Trophoblast cell (in vitro differentiated cells and primary cell): ENCODE measurements around the gene MAGEA1.

Experiments used
- DNase-seq, 2 donors: peaks; one replicate each; pipeline ENCODE4 v3.0.0-alpha.2; 2016
- H2AFZ ChIP-seq: 2 replicates; pipeline ENCODE4 v1.6.1; 2013; ENCODE audit warnings: low read length, moderate library complexity, mild to moderate bottlenecking; ENCODE audit not compliant: insufficient read depth, poor library complexity
- H2AK5ac ChIP-seq: 2 replicates; pipeline ENCODE4 v1.6.1; 2013; ENCODE audit warnings: mild to moderate bottlenecking, low read length
- H2BK120ac ChIP-seq: 2 replicates; pipeline ENCODE4 v1.6.1; 2013; ENCODE audit warnings: low read length, mild to moderate bottlenecking, moderate library complexity; ENCODE audit not compliant: insufficient read depth, poor library complexity
- H2BK12ac ChIP-seq: 2 replicates; pipeline ENCODE4 v1.6.1; 2013; ENCODE audit warnings: mild to moderate bottlenecking, low read length, moderate library complexity
- H2BK5ac ChIP-seq: 2 replicates; pipeline ENCODE4 v1.6.1; 2013; ENCODE audit warnings: low read length, low read depth, moderate library complexity, mild to moderate bottlenecking; ENCODE audit not compliant: poor library complexity
- H3K14ac ChIP-seq: 2 replicates; pipeline ENCODE4 v1.6.1; 2013; ENCODE audit warnings: mild to moderate bottlenecking, low read length
- H3K18ac ChIP-seq: 2 replicates; pipeline ENCODE4 v1.6.1; 2013; ENCODE audit warnings: mild to moderate bottlenecking, low read length
- H3K23ac ChIP-seq: 2 replicates; pipeline ENCODE4 v1.6.1; 2013; ENCODE audit warnings: low read length
- H3K27ac ChIP-seq: 2 replicates; pipeline ENCODE4 v1.5.1; 2013; ENCODE audit warnings: low read depth, mild to moderate bottlenecking, inconsistent platforms, low read length, moderate library complexity
- H3K27me3 ChIP-seq: 2 replicates; pipeline ENCODE4 v1.6.1; 2013; ENCODE audit warnings: inconsistent platforms, mild to moderate bottlenecking, low read length, moderate library complexity; ENCODE audit not compliant: insufficient read depth
- H3K36me3 ChIP-seq, 2 experiments: 1 replicate in 1 of 2; 2 replicates in 1 of 2; pipeline ENCODE4 v1.6.1; 2013; ENCODE audit warnings: low read length in 2 of 2, mild to moderate bottlenecking in 2 of 2, moderate library complexity in 1 of 2; ENCODE audit not compliant: insufficient read depth in 2 of 2, control insufficient read depth in 1 of 2
- H3K4ac ChIP-seq: 2 replicates; pipeline ENCODE4 v1.6.1; 2013; ENCODE audit warnings: low read depth, mild to moderate bottlenecking, low read length, moderate library complexity
- H3K4me1 ChIP-seq, 2 experiments: 1 replicate in 1 of 2; 2 replicates in 1 of 2; pipeline ENCODE4 v1.6.1; 2013; ENCODE audit warnings: low read length in 2 of 2, mild to moderate bottlenecking in 2 of 2, moderate library complexity in 1 of 2; ENCODE audit not compliant: insufficient read depth in 2 of 2, control insufficient read depth in 1 of 2
- H3K4me2 ChIP-seq: 2 replicates; pipeline ENCODE4 v1.6.1; 2013; ENCODE audit warnings: inconsistent platforms, mild to moderate bottlenecking, low read length, moderate library complexity
- H3K4me3 ChIP-seq: 2 replicates; pipeline ENCODE4 v1.5.1; 2013; ENCODE audit warnings: mild to moderate bottlenecking, low read depth, low read length, inconsistent platforms
- H3K79me1 ChIP-seq: one replicate; pipeline ENCODE4 v1.6.1; 2013; ENCODE audit warnings: low read length
- H3K79me2 ChIP-seq: 2 replicates; pipeline ENCODE4 v1.6.1; 2013; ENCODE audit warnings: low read length, mild to moderate bottlenecking; ENCODE audit not compliant: control insufficient read depth, insufficient read depth, poor library complexity
- H3K9ac ChIP-seq: 2 replicates; pipeline ENCODE4 v1.6.1; 2013; ENCODE audit warnings: mild to moderate bottlenecking, low read length
- H3K9me3 ChIP-seq: 2 replicates; pipeline ENCODE4 v1.6.1; 2013; ENCODE audit warnings: low read depth, mild to moderate bottlenecking, control low read depth, inconsistent platforms, low read length; ENCODE audit not compliant: insufficient read depth
- H4K12ac ChIP-seq: 2 replicates; pipeline ENCODE4 v1.6.1; 2013; ENCODE audit warnings: low read depth, mild to moderate bottlenecking, low read length, moderate library complexity
- H4K8ac ChIP-seq: 2 replicates; pipeline ENCODE4 v1.6.1; 2013; ENCODE audit warnings: low read depth, mild to moderate bottlenecking, low read length, moderate library complexity
- H4K91ac ChIP-seq: one replicate; pipeline ENCODE4 v1.6.1; 2013; ENCODE audit warnings: low read depth, mild to moderate bottlenecking, low read length, moderate library complexity
- WGBS: extraction: QIAGEN DNeasy Blood & Tissue Kit; methylation state at CpG from one replicate; pipeline ENCODE4 v1.1.7; 2013; ENCODE audit warnings: missing lambda C conversion rate; ENCODE audit not compliant: insufficient read length, insufficient coverage; ENCODE audit errors: extremely low coverage; 5-methylcytosine and 5-hydroxymethylcytosine counted together

The MAGEA1 gene

GRCh38 chrX:153214934-153215333 is 35.9 kb downstream of the MAGEA1 start:
- WGBS: no CpG with 5 or more reads among the region's 2 CpGs
- no peak overlapping the region for H3K4ac ChIP-seq
- H2BK120ac ChIP-seq: no peak overlapping the region
- no peak for DNase-seq
- H2BK12ac ChIP-seq: no peak overlapping the region
- H4K91ac ChIP-seq: no peak overlapping the region
- H3K9me3 ChIP-seq: no peaks in the 10 kb centered on the region
- no peak overlapping the region for H4K8ac ChIP-seq
- no peaks in the 10 kb centered on the region for H3K36me3 ChIP-seq
- no peaks in the 10 kb centered on the region for H3K79me1 ChIP-seq
- H2AK5ac ChIP-seq: no peak overlapping the region
- no peak overlapping the region for H4K12ac ChIP-seq
- no peaks in the 10 kb centered on the region for H3K27me3 ChIP-seq
- H3K14ac ChIP-seq: no peak overlapping the region
- no peak overlapping the region for H2AFZ ChIP-seq
- H3K79me2 ChIP-seq: no peaks in the 10 kb centered on the region
- no peak overlapping the region for H3K23ac ChIP-seq
- H3K4me3 ChIP-seq: no peak overlapping the region
- H3K4me2 ChIP-seq: no peak overlapping the region
- H3K9ac ChIP-seq: no peak overlapping the region
- H3K27ac ChIP-seq: no peak overlapping the region
- H3K18ac ChIP-seq: no peak overlapping the region
- no peaks in the 10 kb centered on the region for H3K4me1 ChIP-seq
- no peak overlapping the region for H2BK5ac ChIP-seq

GRCh38 chrX:153216926-153217325 is 37.8 kb downstream of the MAGEA1 start:
- no peak overlapping the region for H4K12ac ChIP-seq
- H3K36me3 ChIP-seq: no peaks in the 10 kb centered on the region
- H3K9ac ChIP-seq: no peak overlapping the region
- no peak overlapping the region for H2AFZ ChIP-seq
- no peak overlapping the region for H3K4me2 ChIP-seq
- no peaks in the 10 kb centered on the region for H3K79me2 ChIP-seq
- no CpG with 5 or more reads among the region's 1 CpG for WGBS
- H4K91ac ChIP-seq: no peak overlapping the region
- H3K27me3 ChIP-seq: no peaks in the 10 kb centered on the region
- no peak overlapping the region for H2BK120ac ChIP-seq
- H3K79me1 ChIP-seq: no peaks in the 10 kb centered on the region
- no peak overlapping the region for H3K18ac ChIP-seq
- no peak overlapping the region for H3K27ac ChIP-seq
- no peak overlapping the region for H2BK5ac ChIP-seq
- H2BK12ac ChIP-seq: no peak overlapping the region
- H3K4me1 ChIP-seq: no peaks in the 10 kb centered on the region
- H2AK5ac ChIP-seq: no peak overlapping the region
- no peaks in the 10 kb centered on the region for H3K9me3 ChIP-seq
- no peak for DNase-seq
- H3K4me3 ChIP-seq: no peak overlapping the region
- H3K4ac ChIP-seq: no peak overlapping the region
- no peak overlapping the region for H4K8ac ChIP-seq
- no peak overlapping the region for H3K23ac ChIP-seq
- no peak overlapping the region for H3K14ac ChIP-seq

DNA sequence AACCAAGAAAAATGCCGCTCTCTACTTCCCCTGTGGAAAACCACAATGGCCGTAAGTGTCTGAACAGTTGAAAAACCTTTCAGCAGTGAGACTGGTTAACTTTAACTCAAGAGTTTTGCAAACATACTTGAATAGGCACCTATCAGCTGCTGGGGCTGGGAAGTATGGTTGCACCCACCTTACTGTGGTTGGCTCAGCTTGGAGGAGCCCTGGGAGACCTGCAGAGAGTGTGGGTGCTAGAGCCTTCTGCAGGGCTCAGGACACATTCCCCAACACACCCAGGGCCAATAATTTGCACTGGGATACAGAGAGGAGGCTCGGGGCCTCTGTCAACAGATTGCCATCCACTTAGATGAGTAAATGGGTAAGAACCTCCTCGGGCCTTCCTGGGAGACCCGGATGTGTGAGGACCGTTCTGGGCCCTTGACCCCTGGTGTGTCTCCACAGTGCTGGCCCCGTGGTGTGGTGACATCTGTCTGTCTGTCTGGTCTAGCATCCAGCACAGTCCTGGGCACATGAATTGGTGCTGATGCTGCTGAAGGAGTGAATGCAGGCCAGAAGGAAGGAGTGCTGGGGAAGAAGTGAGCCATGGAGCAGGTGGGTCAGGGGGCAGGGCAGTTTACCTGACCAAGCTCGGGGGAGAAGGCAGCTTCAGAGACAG is 46.5 kb downstream of the MAGEA1 start:
- Histone ChIP-seq H3K79me2 (no peaks in the 10 kb centered on the region), H3K14ac (no peak overlapping the region), H3K9ac (no peak overlapping the region), H2BK5ac (no peak overlapping the region), H4K91ac (no peak overlapping the region), H3K27me3 (no peaks in the 10 kb centered on the region), H3K4me2 (no peak overlapping the region), H3K27ac (no peak overlapping the region), H2BK12ac (no peak overlapping the region), H3K9me3 (no peaks in the 10 kb centered on the region), H3K23ac (no peak overlapping the region), H3K36me3 (no peaks in the 10 kb centered on the region), H3K18ac (no peak overlapping the region), H3K4me3 (no peak overlapping the region), H4K8ac (no peak overlapping the region), H3K4me1 (no peaks in the 10 kb centered on the region), H3K4ac (no peak overlapping the region), H4K12ac (no peak overlapping the region), H2BK120ac (no peak overlapping the region), H3K79me1 (no peaks in the 10 kb centered on the region), H2AFZ (no peak overlapping the region), H2AK5ac (no peak overlapping the region)
- WGBS: no CpG with 5 or more reads among the region's 8 CpGs
- DNase-seq: no peak

GRCh38 chrX:153226344-153227185 is 47.5 kb downstream of the MAGEA1 start:
- no peak overlapping the region for H3K9ac ChIP-seq
- H2BK120ac ChIP-seq: no peak overlapping the region
- no peak overlapping the region for H3K27ac ChIP-seq
- H2AFZ ChIP-seq: no peak overlapping the region
- H3K79me2 ChIP-seq: no peaks in the 10 kb centered on the region
- H2BK5ac ChIP-seq: no peak overlapping the region
- H3K79me1 ChIP-seq: no peaks in the 10 kb centered on the region
- H4K12ac ChIP-seq: no peak overlapping the region
- peak overlapping the region; percentile 36 for H3K4me2 ChIP-seq
- H3K23ac ChIP-seq: no peak overlapping the region
- no CpG with 5 or more reads among the region's 16 CpGs for WGBS
- H3K4ac ChIP-seq: no peak overlapping the region
- DNase-seq: no peak
- H3K36me3 ChIP-seq: no peaks in the 10 kb centered on the region
- no peak overlapping the region for H4K91ac ChIP-seq
- H2AK5ac ChIP-seq: no peak overlapping the region
- H3K14ac ChIP-seq: no peak overlapping the region
- H2BK12ac ChIP-seq: no peak overlapping the region
- H3K18ac ChIP-seq: no peak overlapping the region
- H3K9me3 ChIP-seq: no peaks in the 10 kb centered on the region
- H3K27me3 ChIP-seq: no peaks in the 10 kb centered on the region
- H4K8ac ChIP-seq: no peak overlapping the region
- no peak overlapping the region for H3K4me3 ChIP-seq
- H3K4me1 ChIP-seq: no peaks in the 10 kb centered on the region
